HEK293 (cell line): ENCODE measurements around the gene NELL1.

Source experiments
- CTCF ChIA-PET: fragments of 350-600 bp; formaldehyde crosslinking; extraction: SDS; loops from one replicate; lab custom pipeline; 2021; ENCODE audit warnings: antibody characterized with exemption; lab: Yijun Ruan, JAX
- POLR2A ChIA-PET: fragments of 300-600 bp; formaldehyde crosslinking; extraction: SDS; loops from one replicate; lab custom pipeline; 2020; ENCODE audit warnings: antibody characterized with exemption, inconsistent platforms; lab: Yijun Ruan, JAX
- H3K27ac ChIP-seq: fragments of 200-500 bp; sonication (Bioruptor generic); 2 replicates; pipeline ENCODE4 v1.5.1; 2014; ENCODE audit warnings: low read depth, low read length, control low read depth, inconsistent platforms; ENCODE audit errors: extremely low read depth
- H3K36me3 ChIP-seq, 2 experiments: fragments of 200-500 bp in 1 of 2; sonication (Bioruptor generic) in 1 of 2; 1 replicate in 1 of 2; 2 replicates in 1 of 2; pipeline ENCODE4 v1.5.1; 2014 to 2017; ENCODE audit warnings: inconsistent platforms in 2 of 2, low read length in 2 of 2; ENCODE audit not compliant: control insufficient read depth in 2 of 2, insufficient read depth in 1 of 2
- H3K4me1 ChIP-seq: fragments of 200-500 bp; sonication (Bioruptor generic); 2 replicates; pipeline ENCODE4 v1.5.1; 2014; ENCODE audit warnings: mild to moderate bottlenecking, low read length, inconsistent platforms; ENCODE audit not compliant: control insufficient read depth, insufficient read depth
- H3K4me3 ChIP-seq: 2 replicates; pipeline ENCODE4 v1.5.1; 2011; ENCODE audit warnings: low read depth, mild to moderate bottlenecking, control low read depth, low read length, moderate library complexity
- H3K9me3 ChIP-seq: fragments of 200-500 bp; sonication (Bioruptor generic); 2 replicates; pipeline ENCODE4 v1.5.1; 2014; ENCODE audit warnings: low read depth, low read length, inconsistent platforms; ENCODE audit not compliant: control insufficient read depth, insufficient read depth
- ATF2 ChIP-seq: fragments of 450-650 bp; formaldehyde crosslinking; IDR thresholded peaks from 2 replicates; pipeline ENCODE4 v1.5.1; 2016; ENCODE audit warnings: missing biosample characterization, missing genetic modification characterization, low read depth
- BCL11A ChIP-seq: fragments of 450-650 bp; formaldehyde crosslinking; IDR thresholded peaks from 2 replicates; pipeline ENCODE4 v1.5.1; 2016; ENCODE audit warnings: low read depth, missing biosample characterization, missing genetic modification characterization
- CTCF ChIP-seq: fragments of 450-650 bp; formaldehyde crosslinking; IDR thresholded peaks from 2 replicates; pipeline ENCODE4 v1.5.1; 2016; ENCODE audit warnings: missing biosample characterization, missing genetic modification characterization
- EGR2 ChIP-seq: fragments of 450-650 bp; formaldehyde crosslinking; IDR thresholded peaks from 2 replicates; pipeline ENCODE4 v1.5.1; 2016; ENCODE audit warnings: low read depth, missing biosample characterization, missing genetic modification characterization
- GLI2 ChIP-seq: fragments of 450-650 bp; formaldehyde crosslinking; IDR thresholded peaks from 2 replicates; pipeline ENCODE4; 2017; ENCODE audit warnings: missing biosample characterization, missing genetic modification characterization, low read depth, borderline replicate concordance
- HOXD13 ChIP-seq: sonication (generic); formaldehyde crosslinking; IDR thresholded peaks from 2 replicates; pipeline ENCODE4 v1.8.0; 2022; ENCODE audit warnings: missing genetic modification reagents, borderline replicate concordance
- OSR2 ChIP-seq: fragments of 450-650 bp; formaldehyde crosslinking; IDR thresholded peaks from 2 replicates; pipeline ENCODE4 v1.5.1; 2016; ENCODE audit warnings: missing biosample characterization, missing genetic modification characterization
- PATZ1 ChIP-seq: fragments of 450-650 bp; formaldehyde crosslinking; IDR thresholded peaks from 2 replicates; pipeline ENCODE4 v1.5.1; 2016; ENCODE audit warnings: missing biosample characterization, missing genetic modification characterization
- PRDM6 ChIP-seq: fragments of 450-650 bp; formaldehyde crosslinking; IDR thresholded peaks from 2 replicates; pipeline ENCODE4 v1.5.1; 2017; ENCODE audit warnings: missing biosample characterization, missing genetic modification characterization
- SCRT1 ChIP-seq: fragments of 450-650 bp; formaldehyde crosslinking; IDR thresholded peaks from 2 replicates; pipeline ENCODE4 v1.5.1; 2016; ENCODE audit warnings: missing biosample characterization, missing genetic modification characterization, borderline replicate concordance
- TCF7L2 ChIP-seq: IDR thresholded peaks from 2 replicates; pipeline ENCODE4 v1.6.1; 2011; ENCODE audit warnings: low read depth, mild to moderate bottlenecking, inconsistent platforms, low read length, moderate library complexity, borderline replicate concordance
- ZFP3 ChIP-seq: fragments of 450-650 bp; formaldehyde crosslinking; IDR thresholded peaks from 2 replicates; pipeline ENCODE4 v1.5.1; 2016; ENCODE audit warnings: low read depth, missing biosample characterization, missing genetic modification characterization
- ZNF169 ChIP-seq: fragments of 450-650 bp; formaldehyde crosslinking; IDR thresholded peaks from 2 replicates; pipeline ENCODE4 v1.5.1; 2016; ENCODE audit warnings: missing biosample characterization, missing genetic modification characterization
- ZNF174 ChIP-seq: fragments of 450-650 bp; formaldehyde crosslinking; IDR thresholded peaks from 2 replicates; pipeline ENCODE4 v1.5.0; 2017; ENCODE audit warnings: missing biosample characterization, mild to moderate bottlenecking, missing genetic modification characterization
- ZNF23 ChIP-seq: fragments of 450-650 bp; formaldehyde crosslinking; IDR thresholded peaks from 2 replicates; pipeline ENCODE4 v1.5.1; 2016; ENCODE audit warnings: missing biosample characterization, missing genetic modification characterization, borderline replicate concordance
- ZNF280D ChIP-seq: fragments of 450-650 bp; formaldehyde crosslinking; IDR thresholded peaks from 2 replicates; pipeline ENCODE4 v1.5.1; 2016; ENCODE audit warnings: missing biosample characterization, missing genetic modification characterization
- ZNF292 ChIP-seq: fragments of 450-650 bp; formaldehyde crosslinking; IDR thresholded peaks from 2 replicates; pipeline ENCODE4 v1.5.1; 2016; ENCODE audit warnings: low read depth, missing biosample characterization, missing genetic modification characterization, borderline replicate concordance
- ZNF350 ChIP-seq: fragments of 450-650 bp; formaldehyde crosslinking; IDR thresholded peaks from 2 replicates; pipeline ENCODE4 v1.5.0; 2017; ENCODE audit warnings: missing biosample characterization, mild to moderate bottlenecking, missing genetic modification characterization
- ZNF514 ChIP-seq: fragments of 450-650 bp; formaldehyde crosslinking; IDR thresholded peaks from 2 replicates; pipeline ENCODE4 v1.5.1; 2016; ENCODE audit warnings: missing biosample characterization, missing genetic modification characterization
- ZNF549 ChIP-seq: fragments of 450-650 bp; IDR thresholded peaks from 2 replicates; pipeline ENCODE4 v1.5.1; 2018; ENCODE audit warnings: missing biosample characterization, missing genetic modification characterization, mild to moderate bottlenecking, inconsistent platforms, moderate library complexity
- ZNF645 ChIP-seq: fragments of 450-650 bp; formaldehyde crosslinking; IDR thresholded peaks from 2 replicates; pipeline ENCODE4; 2016; ENCODE audit warnings: missing biosample characterization, missing genetic modification characterization
- ZNF654 ChIP-seq: fragments of 450-650 bp; formaldehyde crosslinking; IDR thresholded peaks from 2 replicates; pipeline ENCODE4 v1.5.1; 2016; ENCODE audit warnings: low read depth, missing biosample characterization, missing genetic modification characterization
- ZNF785 ChIP-seq: fragments of 450-650 bp; formaldehyde crosslinking; IDR thresholded peaks from 2 replicates; pipeline ENCODE4 v1.5.1; 2016; ENCODE audit warnings: missing biosample characterization, missing genetic modification characterization
- ZSCAN4 ChIP-seq: fragments of 450-650 bp; formaldehyde crosslinking; IDR thresholded peaks from 2 replicates; pipeline ENCODE4 v1.5.1; 2017; ENCODE audit warnings: missing biosample characterization, missing genetic modification characterization

The NELL1 gene

GRCh38 chr11:20620988-20621387 is 48.4 kb upstream of the NELL1 start:
- no peaks in the 10 kb centered on the region for H3K36me3 ChIP-seq
- H3K9me3 ChIP-seq: no peaks in the 10 kb centered on the region
- H3K4me3 ChIP-seq: no peak overlapping the region
- CTCF ChIA-PET: no interaction called here
- H3K4me1 ChIP-seq: no peaks in the 10 kb centered on the region
- POLR2A ChIA-PET: no interaction called here
- TF ChIP-seq ZNF350 (tag by site-specific recombination): no peak
- no peak for TF ChIP-seq GLI2
- no peak for TF ChIP-seq ZFP3 (tag by site-specific recombination)
- no peak for TF ChIP-seq ZSCAN4
- TF ChIP-seq ZNF23 (tag by site-specific recombination): no peak
- no peak for TF ChIP-seq ZNF654 (tag by site-specific recombination)
- no peak for TF ChIP-seq ZNF292
- TF ChIP-seq OSR2 (tag by site-specific recombination): no peak
- TF ChIP-seq ZNF514: no peak
- no peak for TF ChIP-seq TCF7L2
- TF ChIP-seq SCRT1: no peak
- TF ChIP-seq ZNF785 (tag by site-specific recombination): no peak
- TF ChIP-seq ZNF169 (tag by site-specific recombination): no peak
- TF ChIP-seq PATZ1 (tag by site-specific recombination): no peak
- H3K27ac ChIP-seq: no peak overlapping the region

GRCh38 chr11:20621679-20622078 is 47.7 kb upstream of the NELL1 start:
- no peaks in the 10 kb centered on the region for H3K36me3 ChIP-seq
- ChIA-PET POLR2A (no interaction called here), CTCF (no interaction called here)
- H3K9me3 ChIP-seq: no peaks in the 10 kb centered on the region
- H3K4me1 ChIP-seq: no peaks in the 10 kb centered on the region
- H3K4me3 ChIP-seq: no peak overlapping the region
- no peak overlapping the region for H3K27ac ChIP-seq
- TF ChIP-seq EGR2 (tag by site-specific recombination) (no peak), HOXD13 (CRISPR knock-in tag) (no peak), CTCF (no peak), ZNF174 (tag by site-specific recombination) (no peak), ZNF645 (tag by site-specific recombination) (no peak), PRDM6 (tag by site-specific recombination) (no peak), ATF2 (tag by site-specific recombination) (no peak), ZNF280D (tag by site-specific recombination) (no peak), ZNF549 (no peak), BCL11A (tag by site-specific recombination) (no peak)
